Neural progenitor cell (in vitro differentiated cells): ENCODE results near the gene DNAH14. TPM values are rescaled to one million over a fixed set of nuclear protein-coding genes. Genes with fewer than 3 reads are reported as not detected.
"Not testable (repeated sequence)": the region's sequence is repeated elsewhere in the genome, so short reads cannot be mapped to it uniquely, and the experiment has no call there.

ENCODE experiments used
- DNase-seq: peaks from one replicate; pipeline ENCODE4 v3.0.0-alpha.2; 2016; ENCODE audit warnings: low spot score
- H2AFZ ChIP-seq: fragments of 200-600 bp; sonication (generic); replicated peaks from 2 replicates; pipeline ENCODE4 v1.6.1; 2016; ENCODE audit warnings: antibody characterized with exemption
- H3F3A ChIP-seq: fragments of 200-600 bp; sonication (generic); 2 replicates; pipeline ENCODE4 v1.6.1; 2016; ENCODE audit warnings: antibody characterized with exemption, low read depth
- H3K27ac ChIP-seq: fragments of 200-600 bp; sonication (generic); 2 replicates; pipeline ENCODE4 v1.5.1; 2016; ENCODE audit warnings: mild to moderate bottlenecking
- H3K27me3 ChIP-seq: fragments of 200-600 bp; sonication (generic); 2 replicates; pipeline ENCODE4 v1.6.1; 2016; ENCODE audit warnings: mild to moderate bottlenecking, moderate library complexity
- H3K36me3 ChIP-seq: fragments of 200-600 bp; sonication (generic); 2 replicates; pipeline ENCODE4 v1.5.1; 2016
- H3K4me1 ChIP-seq: fragments of 200-600 bp; sonication (generic); 2 replicates; pipeline ENCODE4 v1.6.1; 2016; ENCODE audit warnings: mixed run types
- H3K4me2 ChIP-seq: fragments of 200-600 bp; sonication (generic); 2 replicates; pipeline ENCODE4 v1.6.1; 2016
- H3K4me3 ChIP-seq: fragments of 200-600 bp; sonication (generic); 2 replicates; pipeline ENCODE4 v1.5.1; 2016
- H3K79me2 ChIP-seq: fragments of 200-600 bp; sonication (generic); 2 replicates; pipeline ENCODE4 v1.6.1; 2016; ENCODE audit warnings: low read depth
- H3K9ac ChIP-seq: fragments of 200-600 bp; sonication (generic); 2 replicates; pipeline ENCODE4 v1.6.1; 2016
- H3K9me3 ChIP-seq: fragments of 200-600 bp; sonication (generic); 2 replicates; pipeline ENCODE4 v1.5.1; 2016; ENCODE audit warnings: low read depth
- H4K20me1 ChIP-seq: fragments of 200-600 bp; sonication (generic); 2 replicates; pipeline ENCODE4 v1.6.1; 2016; ENCODE audit warnings: low read depth
- H3K27ac Mint-ChIP-seq: 3 replicates; pipeline ENCODE4 v1.8.0; 2021; ENCODE audit warnings: mixed read lengths
- H3K27me3 Mint-ChIP-seq: 2 replicates; pipeline ENCODE4 v1.8.0; 2022; ENCODE audit warnings: low read depth, mild to moderate bottlenecking, inconsistent platforms, moderate library complexity, mixed read lengths; ENCODE audit not compliant: insufficient read depth
- H3K36me3 Mint-ChIP-seq: 3 replicates; pipeline ENCODE4 v1.8.0; 2021; ENCODE audit warnings: mixed read lengths
- H3K4me1 Mint-ChIP-seq: 3 replicates; pipeline ENCODE4 v1.8.0; 2021; ENCODE audit warnings: mixed read lengths
- H3K4me3 Mint-ChIP-seq: 3 replicates; pipeline ENCODE4 v1.8.0; 2021; ENCODE audit warnings: mild to moderate bottlenecking, moderate library complexity, mixed read lengths
- H3K9me3 Mint-ChIP-seq: 3 replicates; pipeline ENCODE4 v1.8.0; 2020; ENCODE audit warnings: mixed read lengths
- EZH2 ChIP-seq: fragments of 200-600 bp; sonication (generic); IDR thresholded peaks from 2 replicates; pipeline ENCODE4 v1.6.1; 2017; ENCODE audit warnings: antibody characterized with exemption, mild to moderate bottlenecking, moderate library complexity
- EZH2phosphoT487 ChIP-seq: fragments of 200-600 bp; sonication (generic); IDR thresholded peaks from 2 replicates; pipeline ENCODE4 v1.6.1; 2017; ENCODE audit warnings: antibody characterized with exemption
- total RNA-seq: library from RNA; depleted of rRNA; stranded (reverse); fragments of >200 nt; gene quantifications from 2 replicates; pipeline ENCODE4 v1.2.3, GENCODE V29; 2015; ENCODE audit warnings: low replicate concordance
- TF ChIP-seq, protein P1 (sequence below): fragments of 200-600 bp; sonication (generic); IDR thresholded peaks from 2 replicates; pipeline ENCODE4 v1.5.1; 2017; ENCODE audit warnings: antibody characterized with exemption, mild to moderate bottlenecking

DNAH14 gene
- total RNA-seq, 1 donor from 2014 or later: 118 TPM

DNA sequence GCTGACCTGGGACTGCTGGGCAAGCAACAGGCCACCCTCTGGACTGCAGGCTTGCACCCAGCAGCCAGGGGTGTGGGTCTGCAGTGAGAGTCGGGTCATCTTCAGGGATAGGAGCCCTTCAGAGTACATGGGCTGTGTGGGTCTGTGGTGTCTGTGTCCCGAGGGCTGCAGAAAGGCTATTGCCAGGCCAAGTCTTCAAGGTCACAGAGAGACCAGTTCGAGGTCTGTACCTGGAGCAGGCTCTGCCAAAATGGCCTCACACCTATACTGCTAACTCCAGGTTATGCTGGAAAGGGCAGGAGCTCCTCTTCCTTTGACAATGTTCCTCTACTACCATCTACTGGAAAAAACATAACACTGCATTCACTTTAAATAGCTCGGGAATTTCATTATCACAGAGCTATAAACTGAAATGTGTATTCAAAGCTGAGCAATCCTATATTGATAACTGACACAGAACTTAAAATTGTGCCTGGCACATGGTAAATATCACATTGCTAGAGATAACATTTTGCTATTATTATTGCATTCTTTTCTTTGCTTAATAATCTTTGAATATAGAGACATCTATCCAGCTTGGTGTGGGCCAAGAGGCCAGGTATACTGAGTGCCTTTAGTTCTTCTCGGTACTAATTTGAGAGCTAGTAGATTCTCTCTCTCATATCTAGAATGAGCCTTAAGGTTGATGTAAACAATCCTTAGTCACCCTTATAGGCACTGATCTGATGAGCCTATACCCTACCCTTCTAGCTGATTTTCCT is 6.9 kb upstream of the DNAH14 start:
- Mint-ChIP-seq H3K4me1 (peaks cover 5% of the 10 kb centered on the region), H3K4me3 (no peak overlapping the region), H3K36me3 (no peaks in the 10 kb centered on the region), H3K27ac (no peak overlapping the region), H3K9me3 (no peaks in the 10 kb centered on the region), H3K27me3 (peaks cover 3% of the 10 kb centered on the region)
- Histone ChIP-seq H3K4me3 (no peak overlapping the region), H4K20me1 (no peaks in the 10 kb centered on the region), H3K4me1 (peaks cover 12% of the 10 kb centered on the region), H3K36me3 (no peaks in the 10 kb centered on the region), H3K79me2 (no peaks in the 10 kb centered on the region), H3F3A (no peaks in the 10 kb centered on the region), H3K27ac (no peak overlapping the region), H2AFZ (no peak overlapping the region), H3K4me2 (no peak overlapping the region), H3K9me3 (no peaks in the 10 kb centered on the region), H3K9ac (no peak overlapping the region), H3K27me3 (no peaks in the 10 kb centered on the region)
- no peak for TF ChIP-seq EZH2
- TF ChIP-seq EZH2phosphoT487: no peak
- TF ChIP-seq, protein P1, sequence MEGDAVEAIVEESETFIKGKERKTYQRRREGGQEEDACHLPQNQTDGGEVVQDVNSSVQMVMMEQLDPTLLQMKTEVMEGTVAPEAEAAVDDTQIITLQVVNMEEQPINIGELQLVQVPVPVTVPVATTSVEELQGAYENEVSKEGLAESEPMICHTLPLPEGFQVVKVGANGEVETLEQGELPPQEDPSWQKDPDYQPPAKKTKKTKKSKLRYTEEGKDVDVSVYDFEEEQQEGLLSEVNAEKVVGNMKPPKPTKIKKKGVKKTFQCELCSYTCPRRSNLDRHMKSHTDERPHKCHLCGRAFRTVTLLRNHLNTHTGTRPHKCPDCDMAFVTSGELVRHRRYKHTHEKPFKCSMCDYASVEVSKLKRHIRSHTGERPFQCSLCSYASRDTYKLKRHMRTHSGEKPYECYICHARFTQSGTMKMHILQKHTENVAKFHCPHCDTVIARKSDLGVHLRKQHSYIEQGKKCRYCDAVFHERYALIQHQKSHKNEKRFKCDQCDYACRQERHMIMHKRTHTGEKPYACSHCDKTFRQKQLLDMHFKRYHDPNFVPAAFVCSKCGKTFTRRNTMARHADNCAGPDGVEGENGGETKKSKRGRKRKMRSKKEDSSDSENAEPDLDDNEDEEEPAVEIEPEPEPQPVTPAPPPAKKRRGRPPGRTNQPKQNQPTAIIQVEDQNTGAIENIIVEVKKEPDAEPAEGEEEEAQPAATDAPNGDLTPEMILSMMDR: peak; percentile 85
- DNase-seq: peak; percentile 58

DNA sequence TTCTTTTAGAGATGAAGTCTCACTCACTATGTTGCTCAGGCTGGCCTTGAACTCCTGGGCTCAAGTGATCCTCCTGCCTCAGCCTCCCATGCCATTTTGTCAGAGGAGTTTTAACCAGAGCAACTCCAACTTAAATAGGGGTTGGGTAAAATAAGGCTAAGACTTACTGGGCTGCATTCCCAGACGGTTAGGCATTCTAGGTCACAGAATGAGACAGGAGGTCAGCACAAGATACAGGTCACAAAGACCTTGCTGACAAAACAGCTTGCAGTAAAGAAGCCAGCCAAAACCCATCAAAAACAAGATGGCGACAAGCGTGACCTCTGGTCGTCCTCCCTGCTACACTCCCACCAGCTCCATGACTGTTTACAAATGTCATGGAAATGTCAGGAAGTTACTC is 5.7 kb upstream of the DNAH14 start:
- Histone ChIP-seq H4K20me1 (no peaks in the 10 kb centered on the region), H3K79me2 (no peaks in the 10 kb centered on the region), H3K27me3 (no peaks in the 10 kb centered on the region), H3K27ac (no peak overlapping the region), H3K4me1 (peaks cover 6% of the 10 kb centered on the region), H2AFZ (no peak overlapping the region), H3F3A (no peaks in the 10 kb centered on the region), H3K9ac (no peak overlapping the region), H3K9me3 (no peaks in the 10 kb centered on the region), H3K36me3 (no peaks in the 10 kb centered on the region), H3K4me2 (no peak overlapping the region), H3K4me3 (no peak overlapping the region)
- no peak for DNase-seq
- H3K27ac Mint-ChIP-seq: no peak overlapping the region
- H3K36me3 Mint-ChIP-seq: no peaks in the 10 kb centered on the region
- H3K9me3 Mint-ChIP-seq: peaks cover 2% of the 10 kb centered on the region
- H3K27me3 Mint-ChIP-seq: peaks cover 5% of the 10 kb centered on the region
- no peak overlapping the region for H3K4me3 Mint-ChIP-seq
- TF ChIP-seq EZH2phosphoT487: no peak
- TF ChIP-seq EZH2: no peak
- TF ChIP-seq, protein P1: no peak
- no peaks in the 10 kb centered on the region for H3K4me1 Mint-ChIP-seq

- H3K36me3 Mint-ChIP-seq: peaks cover 12% of the 10 kb centered on the region
- not testable (repeated sequence) for H3K27ac Mint-ChIP-seq, H3K27ac ChIP-seq, H2AFZ ChIP-seq, H4K20me1 ChIP-seq, H3K9ac ChIP-seq, H3K4me2 ChIP-seq, H3K27me3 Mint-ChIP-seq, DNase-seq, H3F3A ChIP-seq, H3K9me3 ChIP-seq, H3K4me1 ChIP-seq, H3K4me3 ChIP-seq, H3K4me1 Mint-ChIP-seq, H3K4me3 Mint-ChIP-seq, H3K27me3 ChIP-seq
- Histone ChIP-seq H3K79me2 (peaks cover 28% of the 10 kb centered on the region), H3K36me3 (peaks cover 11% of the 10 kb centered on the region)
- H3K9me3 Mint-ChIP-seq: peaks cover 16% of the 10 kb centered on the region
Measured at GRCh38 chr1:224927631-224928030, 1.8 kb upstream of the DNAH14 start.

- no peaks in the 10 kb centered on the region for H4K20me1 ChIP-seq
- TF ChIP-seq, protein P1: no peak
- TF ChIP-seq EZH2phosphoT487 (no peak), EZH2 (no peak)
- H2AFZ ChIP-seq: peak overlapping the region; percentile 96
- H3K27ac ChIP-seq: no peak overlapping the region
- H3K27ac Mint-ChIP-seq: no peak overlapping the region
- H3F3A ChIP-seq: no peaks in the 10 kb centered on the region
- H3K27me3 ChIP-seq: no peaks in the 10 kb centered on the region
- H3K36me3 Mint-ChIP-seq: peaks cover 18% of the 10 kb centered on the region
- peaks cover 3% of the 10 kb centered on the region for H3K4me1 Mint-ChIP-seq
- peaks cover 13% of the 10 kb centered on the region for H3K36me3 ChIP-seq
- peaks cover 29% of the 10 kb centered on the region for H3K9me3 Mint-ChIP-seq
- H3K4me3 Mint-ChIP-seq: peak overlapping the region; percentile 91
- peaks cover 5% of the 10 kb centered on the region for H3K27me3 Mint-ChIP-seq
- peak overlapping the region; percentile 75 for H3K4me2 ChIP-seq
- peaks cover 41% of the 10 kb centered on the region for H3K79me2 ChIP-seq
- H3K4me1 ChIP-seq: no peaks in the 10 kb centered on the region
- peaks cover 20% of the 10 kb centered on the region for H3K9me3 ChIP-seq
- H3K9ac ChIP-seq: no peak overlapping the region
- DNase-seq: no peak
- peak overlapping the region; percentile 51 for H3K4me3 ChIP-seq
Measured at GRCh38 chr1:224928906-224929305, 569 bp upstream of the DNAH14 start.
